Glomerular endothelial cell (primary cell): ENCODE results near the gene DISP3. TPM values are rescaled to one million over a fixed set of nuclear protein-coding genes. Genes with fewer than 3 reads are reported as not detected.

Experiments
- DNase-seq: peaks from one replicate; pipeline ENCODE4 v3.0.0-alpha.2; 2011; ENCODE audit warnings: low read depth, low spot score; ENCODE audit errors: extremely low read depth
- total RNA-seq: library from RNA; depleted of rRNA; stranded (reverse); fragments of >200 nt; gene quantifications from 2 replicates; pipeline ENCODE4 v1.2.3, GENCODE V29; 2015

DISP3 gene
- total RNA-seq, result 0.29 and 0.58 TPM in 2 replicates

- no peak for DNase-seq
These were observed at the start of gene DISP3 for GRCh38 chr1:11478571-11479374. DISP3 (plus strand) TSS chr1:11479155; CDS start chr1:11500993, 21,838 bp downstream.

- DNase-seq, result no peak
These were observed 49.7 kb upstream of the DISP3 start for GRCh38 chr1:11429226-11429625.

- no peak for DNase-seq
These were observed 49.0 kb upstream of the DISP3 start for GRCh38 chr1:11429935-11430334.

GRCh38 chr1:11431941-11432507 lies 46.9 kb upstream of the DISP3 start:
- no peak for DNase-seq

GRCh38 chr1:11432526-11432925 lies 46.4 kb upstream of the DISP3 start:
- no peak for DNase-seq

GRCh38 chr1:11434501-11434900 lies 44.5 kb upstream of the DISP3 start:
- no peak for DNase-seq

- DNase-seq, result no peak
These were observed 44.0 kb upstream of the DISP3 start for GRCh38 chr1:11434926-11435325.

GRCh38 chr1:11438996-11439395 lies 40.0 kb upstream of the DISP3 start:
- DNase-seq, result no peak

GRCh38 chr1:11441211-11441952 lies 37.6 kb upstream of the DISP3 start:
- DNase-seq, result no peak

- DNase-seq, result no peak
These were observed 35.9 kb upstream of the DISP3 start for GRCh38 chr1:11443043-11443442.

GRCh38 chr1:11443961-11444658 lies 34.8 kb upstream of the DISP3 start:
- no peak for DNase-seq

GRCh38 chr1:11444907-11445306 lies 34.0 kb upstream of the DISP3 start:
- no peak for DNase-seq

- DNase-seq, result no peak
These were observed 31.1 kb upstream of the DISP3 start for GRCh38 chr1:11447903-11448302.

GRCh38 chr1:11448373-11449099 lies 30.4 kb upstream of the DISP3 start:
- no peak for DNase-seq

GRCh38 chr1:11449100-11449403 lies 29.9 kb upstream of the DISP3 start:
- DNase-seq, result no peak

GRCh38 chr1:11450310-11450709 lies 28.6 kb upstream of the DISP3 start:
- DNase-seq, result no peak

- no peak for DNase-seq
These were observed 25.0 kb upstream of the DISP3 start for GRCh38 chr1:11453742-11454491.

- no peak for DNase-seq
These were observed 22.9 kb upstream of the DISP3 start for GRCh38 chr1:11455967-11456570.

- no peak for DNase-seq
These were observed 22.0 kb upstream of the DISP3 start for GRCh38 chr1:11456965-11457364.
